ENCODE data around the gene HTT-AS.

The HTT-AS gene

DNA sequence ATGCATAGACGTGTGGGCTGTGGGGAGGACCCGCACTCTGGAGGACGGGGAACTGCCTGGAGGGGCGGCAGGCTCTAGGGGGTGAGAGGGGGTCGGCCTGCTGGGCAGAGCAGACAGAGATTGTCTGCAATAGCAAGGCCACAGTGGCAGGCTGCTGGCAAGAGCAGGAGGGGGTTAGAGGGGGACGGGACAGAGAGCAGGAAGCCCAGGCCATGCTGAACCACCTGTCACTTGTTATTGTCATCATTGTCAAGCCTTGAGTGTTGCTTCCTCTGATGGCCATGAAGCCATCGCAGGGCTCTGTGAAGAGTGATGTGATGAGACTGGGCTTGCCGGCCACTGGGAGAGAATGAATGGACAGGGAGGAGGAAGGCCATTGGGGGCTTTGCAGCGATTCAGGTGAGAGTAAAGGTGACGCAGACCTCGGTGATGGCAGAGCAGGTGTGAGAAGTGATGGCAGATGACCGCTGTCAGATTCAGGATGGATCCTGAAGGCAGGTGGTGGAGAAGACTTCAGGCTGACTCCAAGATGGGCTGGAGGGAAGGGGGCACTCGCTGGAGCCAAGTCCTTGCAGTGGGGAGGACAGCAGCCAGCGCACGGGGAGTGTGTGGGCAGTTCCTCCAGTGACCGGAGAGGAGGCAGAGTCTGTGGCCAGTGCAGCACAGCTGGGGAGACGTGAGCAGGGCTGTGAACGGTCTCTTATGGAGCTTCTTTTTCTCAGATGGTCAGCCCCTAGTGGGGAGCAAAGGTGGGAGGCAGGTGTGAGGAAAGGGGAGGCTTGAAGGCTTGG, 43.6 kb downstream of the HTT-AS start:
- DNase-seq (ENCODE audit: low spot score) = no peak

DNA sequence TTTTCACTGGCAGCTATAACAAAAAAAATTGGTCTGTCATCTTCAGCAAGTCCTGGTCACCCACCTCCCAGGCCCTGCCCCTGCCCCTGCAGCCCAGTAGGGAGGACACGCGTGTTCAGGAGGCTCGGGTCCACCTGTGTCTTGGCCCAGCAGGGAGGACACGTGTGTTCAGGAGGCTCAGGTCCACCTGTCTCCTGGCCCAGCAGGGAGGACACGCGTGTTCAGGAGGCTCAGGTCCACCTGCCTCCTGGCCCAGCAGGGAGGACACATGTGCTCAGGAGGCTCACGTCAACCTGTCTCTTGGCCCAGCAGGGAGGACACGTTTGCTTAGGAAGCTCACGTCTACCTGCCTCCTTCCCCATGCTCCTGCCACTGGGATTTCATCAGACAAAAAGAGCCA, 44.9 kb downstream of the HTT-AS start:
- no peak for DNase-seq (ENCODE audit: low spot score)

DNA sequence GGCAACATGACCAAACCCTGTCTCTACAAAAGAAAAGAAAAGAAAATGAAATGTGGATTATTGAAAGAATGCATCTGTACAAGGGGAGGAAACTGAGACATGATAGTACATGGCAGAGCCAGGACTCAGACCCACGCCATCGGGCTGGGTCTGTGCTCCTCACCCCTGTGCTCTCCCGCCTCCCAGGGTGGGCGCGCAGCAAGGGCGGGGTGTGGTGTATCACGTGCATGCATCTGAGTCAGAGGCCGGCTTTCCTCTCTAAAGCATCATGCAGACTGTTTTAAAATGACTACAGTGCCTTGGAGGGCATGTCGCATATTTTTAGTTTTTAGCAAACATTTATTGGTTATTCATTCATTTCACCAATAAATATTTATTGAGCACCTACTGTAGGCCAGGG, 47.8 kb downstream of the HTT-AS start:
- no peak for DNase-seq (ENCODE audit: low spot score)

DNA sequence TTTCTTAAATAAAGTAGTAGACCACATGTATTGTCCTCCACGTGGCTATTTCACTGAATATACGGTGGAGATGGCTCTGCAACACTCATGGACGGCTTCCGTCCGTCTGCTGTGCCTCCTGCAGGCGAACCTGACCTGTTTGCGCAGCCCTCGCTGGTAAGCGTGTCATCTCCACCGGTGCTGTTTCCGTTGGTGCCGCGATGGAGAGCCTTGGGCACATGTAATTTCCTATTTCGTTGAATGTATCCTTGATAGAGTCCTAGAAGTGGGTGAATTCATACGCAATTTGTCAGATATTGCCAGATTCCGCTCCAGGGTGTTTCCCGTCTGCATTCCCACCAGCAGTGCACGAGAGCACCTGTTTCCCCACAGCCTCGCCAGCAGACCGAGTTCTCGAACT, 48.5 kb downstream of the HTT-AS start:
- DNase-seq (ENCODE audit: low spot score) = no peak

DNA sequence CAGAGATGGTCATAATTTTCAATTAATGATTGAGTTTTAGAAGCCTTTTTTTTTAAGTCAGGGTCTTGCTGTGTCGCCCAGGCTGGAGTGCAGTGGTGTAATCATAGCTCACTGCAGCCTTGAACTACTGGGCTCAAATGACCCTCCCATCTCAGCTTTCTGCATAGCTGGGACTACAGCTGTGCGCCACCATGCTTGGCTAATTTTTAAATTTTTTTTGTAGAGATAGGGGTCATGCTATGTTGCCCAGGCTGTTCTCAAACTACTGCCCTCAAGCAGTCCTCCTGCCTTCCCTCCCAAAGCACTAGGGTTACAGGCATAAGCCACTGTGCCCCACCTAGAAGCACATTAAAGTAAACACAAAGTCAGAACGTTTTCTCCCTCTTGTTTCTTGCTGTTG, 51.7 kb downstream of the HTT-AS start:
- no peak for DNase-seq (ENCODE audit: low spot score)

DNA sequence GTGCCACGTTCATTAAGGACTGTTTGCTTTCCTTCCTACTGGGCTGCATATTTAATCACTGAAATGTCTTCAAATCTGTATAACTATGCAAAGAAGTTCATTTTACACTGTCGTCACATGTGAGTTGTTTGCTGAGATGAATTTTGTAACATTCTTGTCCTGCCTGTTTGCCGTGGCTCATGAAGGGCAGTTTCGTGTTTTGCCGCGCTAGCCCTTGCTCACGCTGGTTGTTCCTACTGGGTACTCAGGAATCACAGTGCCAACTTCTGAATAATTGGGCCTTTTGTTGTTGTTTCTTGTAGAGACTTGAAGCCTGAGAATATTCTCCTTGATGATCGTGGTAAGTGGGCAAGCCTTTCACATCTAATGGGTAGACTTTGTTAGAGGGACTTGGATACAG, 52.2 kb downstream of the HTT-AS start:
- no peak for DNase-seq (ENCODE audit: low spot score)

DNA sequence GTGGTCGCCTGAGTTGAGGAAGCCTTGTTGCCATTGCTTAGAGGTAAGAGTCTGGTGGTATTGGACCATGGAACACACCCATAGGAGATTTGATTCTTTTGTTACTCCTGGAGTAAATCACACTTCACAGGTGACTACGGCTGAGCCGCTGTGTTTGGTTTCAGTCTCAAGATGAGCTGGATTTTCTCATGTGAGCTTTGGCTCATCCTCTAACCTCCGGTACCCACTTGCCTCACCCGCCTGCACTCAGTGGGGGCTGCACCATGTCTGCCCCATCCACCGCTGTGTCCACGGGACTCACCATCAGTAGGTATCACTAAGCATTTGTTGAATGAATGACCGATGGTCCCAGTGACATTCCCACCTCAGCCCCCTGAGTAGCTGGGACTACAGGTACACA, 52.7 kb downstream of the HTT-AS start:
- DNase-seq (ENCODE audit: low spot score) = no peak

DNA sequence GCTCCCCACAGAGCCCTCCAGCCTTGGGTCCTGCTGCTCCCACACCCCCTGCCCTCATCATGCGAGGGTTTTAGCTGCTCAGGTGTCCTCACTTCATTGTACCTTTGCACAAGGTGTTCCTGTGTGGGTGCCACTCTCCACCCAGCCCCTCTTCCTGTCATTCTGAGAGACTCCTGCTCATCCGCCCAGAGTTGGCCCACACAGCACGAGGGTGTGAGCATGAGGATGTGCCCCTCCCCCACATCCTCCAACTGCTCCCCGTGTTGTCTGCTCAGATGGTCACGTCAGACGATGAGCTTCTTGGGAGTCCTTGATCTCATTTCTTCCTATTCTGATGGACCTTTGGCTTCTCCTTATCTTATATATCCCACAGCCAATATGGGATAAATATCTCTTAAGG, 53.2 kb downstream of the HTT-AS start:
- DNase-seq (ENCODE audit: low spot score) = no peak

DNA sequence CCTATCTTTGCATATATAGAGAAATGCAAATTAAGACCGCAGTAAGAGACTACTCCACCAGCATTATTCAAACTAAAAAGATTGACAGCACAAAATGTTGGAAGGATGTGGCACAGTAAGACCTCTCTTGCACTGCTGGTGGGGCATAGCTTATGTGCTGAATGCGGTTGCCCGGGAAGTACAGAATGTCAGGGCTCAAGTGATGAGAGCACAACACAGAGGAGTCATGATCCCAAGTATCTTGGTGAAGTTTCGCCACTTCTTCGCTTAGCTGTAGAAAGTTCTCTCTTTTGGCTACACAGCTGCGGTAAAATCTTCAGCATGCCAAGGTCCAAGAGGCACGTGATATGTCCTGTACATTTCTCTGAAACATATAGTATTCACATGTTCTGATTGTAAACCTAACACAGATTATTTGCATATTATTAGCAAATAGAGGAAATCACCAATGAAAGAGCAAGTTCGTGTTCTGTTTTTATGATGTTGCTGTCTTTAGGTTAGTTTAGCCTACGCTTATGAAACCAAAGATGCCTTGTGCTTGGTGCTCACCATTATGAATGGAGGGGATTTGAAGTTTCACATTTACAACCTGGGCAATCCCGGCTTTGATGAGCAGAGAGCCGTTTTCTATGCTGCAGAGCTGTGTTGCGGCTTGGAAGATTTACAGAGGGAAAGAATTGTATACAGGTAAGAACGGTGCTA, 55.0 kb downstream of the HTT-AS start:
- no peak for DNase-seq (ENCODE audit: low spot score)

DNA sequence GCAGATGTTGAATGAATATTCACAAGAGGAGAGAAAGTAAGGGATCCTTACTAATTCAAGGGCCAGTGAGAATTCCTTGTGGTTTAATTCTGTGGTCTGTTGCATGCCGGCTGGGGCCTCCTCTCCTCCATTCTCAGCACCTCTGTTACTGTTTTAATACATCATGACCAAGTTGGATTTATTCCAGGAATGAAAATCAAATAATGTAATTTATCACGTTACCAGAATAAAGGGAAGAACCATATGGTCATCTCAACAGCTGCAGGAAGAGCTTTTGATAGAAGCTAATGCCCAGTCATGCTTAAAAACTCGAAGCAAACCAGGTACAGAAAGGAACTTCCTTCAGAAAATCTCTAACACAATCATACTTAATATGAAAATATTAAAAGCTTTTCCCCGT, 56.8 kb downstream of the HTT-AS start:
- DNase-seq (ENCODE audit: low spot score) = no peak

DNA sequence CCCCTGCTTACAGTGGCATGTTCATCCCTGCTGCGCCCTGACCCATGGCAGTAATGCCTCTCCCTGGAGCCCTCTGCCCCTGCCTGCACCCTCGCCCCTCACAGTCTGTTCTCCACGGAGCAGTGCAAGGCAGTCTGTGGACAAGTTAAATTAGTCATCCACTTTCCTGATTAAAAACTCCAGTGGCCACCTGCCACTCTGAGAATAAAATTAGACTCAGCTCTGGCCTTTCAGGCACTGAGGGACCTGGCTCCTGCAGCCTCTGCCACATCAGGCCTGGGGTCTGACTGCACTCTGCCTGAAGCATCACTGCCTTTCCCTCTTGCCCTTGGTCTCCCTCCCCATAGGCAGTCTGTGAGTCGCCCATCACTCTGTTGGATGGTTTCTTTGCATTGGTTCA, 57.4 kb downstream of the HTT-AS start:
- DNase-seq (ENCODE audit: low spot score) = no peak

DNA sequence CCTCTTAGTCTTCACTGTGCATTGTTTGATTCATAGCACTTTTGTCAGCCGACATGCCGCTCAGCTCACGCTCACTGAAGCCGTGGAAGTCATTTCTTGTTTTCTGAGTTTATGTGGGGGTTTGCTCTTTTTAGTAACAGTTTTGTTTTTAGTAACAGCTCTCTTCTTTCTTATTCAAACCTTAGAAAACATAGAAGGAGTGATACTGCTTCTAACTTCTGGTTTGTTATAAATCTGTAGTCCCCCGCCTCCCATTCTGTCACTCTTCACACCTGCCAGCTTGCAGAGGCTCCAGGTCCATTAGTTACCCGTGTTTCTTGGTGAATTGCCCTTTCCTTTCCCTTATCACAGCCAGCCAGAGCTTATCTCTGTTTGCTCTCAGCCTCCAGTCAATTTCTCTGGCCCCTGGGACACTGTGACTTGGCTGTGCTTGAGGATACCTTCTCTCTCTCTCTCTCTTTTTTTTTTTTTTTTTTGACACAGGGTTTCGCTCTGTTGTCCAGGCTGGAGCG, 60.4 kb downstream of the HTT-AS start:
- DNase-seq (ENCODE audit: low spot score) = no peak
